Loucy (cell line): Measurements from ENCODE around the gene NALCN.

Source experiments
- H2AFZ ChIP-seq: fragments of 200-600 bp; sonication (generic); 2 replicates; pipeline ENCODE4 v1.6.0; 2016; ENCODE audit warnings: antibody characterized with exemption, mild to moderate bottlenecking, low read length, moderate library complexity
- H3F3A ChIP-seq: fragments of 200-600 bp; 2 replicates; pipeline ENCODE4 v1.6.0; 2016; ENCODE audit warnings: antibody characterized with exemption, low read depth, mild to moderate bottlenecking
- H3K27me3 ChIP-seq: fragments of 200-600 bp; sonication (generic); 2 replicates; pipeline ENCODE4 v1.6.1; 2014; ENCODE audit warnings: low read length, mild to moderate bottlenecking; ENCODE audit not compliant: insufficient read depth, poor library complexity, severe bottlenecking
- H3K36me3 ChIP-seq: fragments of 200-600 bp; sonication (generic); 2 replicates; pipeline ENCODE4 v1.6.1; 2016; ENCODE audit warnings: low read length; ENCODE audit not compliant: insufficient read depth
- H3K4me1 ChIP-seq: fragments of 200-600 bp; sonication (generic); 2 replicates; pipeline ENCODE4 v1.5.1; 2014; ENCODE audit warnings: low read length, mild to moderate bottlenecking; ENCODE audit not compliant: insufficient read depth, poor library complexity, severe bottlenecking
- H3K4me2 ChIP-seq: fragments of 200-600 bp; sonication (generic); 2 replicates; pipeline ENCODE4 v1.6.0; 2014; ENCODE audit warnings: antibody characterized with exemption, low read length, low read depth, mild to moderate bottlenecking; ENCODE audit not compliant: poor library complexity, severe bottlenecking
- H3K4me3 ChIP-seq: fragments of 200-600 bp; sonication (generic); 2 replicates; pipeline ENCODE4 v1.5.1; 2014; ENCODE audit warnings: low read length, mild to moderate bottlenecking, mixed read lengths; ENCODE audit not compliant: poor library complexity, severe bottlenecking
- H3K79me2 ChIP-seq: fragments of 200-600 bp; sonication (generic); 2 replicates; pipeline ENCODE4 v1.6.1; 2014; ENCODE audit warnings: low read length; ENCODE audit not compliant: insufficient read depth
- H3K9ac ChIP-seq: fragments of 200-600 bp; sonication (generic); 2 replicates; pipeline ENCODE4 v1.6.0; 2014; ENCODE audit warnings: mild to moderate bottlenecking, low read depth, low read length, moderate library complexity; ENCODE audit not compliant: poor library complexity, severe bottlenecking
- H3K9me2 ChIP-seq: fragments of 200-600 bp; sonication (generic); replicated peaks from 2 replicates; pipeline ENCODE4 v1.6.1; 2016; ENCODE audit warnings: low read depth, low read length, mixed read lengths
- H3K9me3 ChIP-seq: fragments of 200-600 bp; sonication (generic); 2 replicates; pipeline ENCODE4 v1.6.1; 2014; ENCODE audit warnings: mild to moderate bottlenecking, antibody characterized with exemption, low read length, low read depth; ENCODE audit not compliant: insufficient read depth
- H4K20me1 ChIP-seq: fragments of 200-600 bp; sonication (generic); 2 replicates; pipeline ENCODE4 v1.6.0; 2014; ENCODE audit warnings: antibody characterized with exemption, low read length, mild to moderate bottlenecking; ENCODE audit not compliant: insufficient read depth, poor library complexity, severe bottlenecking
- CTCF ChIP-seq: fragments of 200-600 bp; sonication (generic); conservative IDR thresholded peaks from 2 replicates; pipeline ENCODE4 v1.5.1; 2014; ENCODE audit warnings: mild to moderate bottlenecking, antibody characterized with exemption, low read length
- EZH2phosphoT487 ChIP-seq: fragments of 200-600 bp; IDR thresholded peaks from 2 replicates; pipeline ENCODE4 v1.6.1; 2018; ENCODE audit warnings: antibody characterized with exemption, mild to moderate bottlenecking, moderate library complexity, borderline replicate concordance

The NALCN gene

GRCh38 chr13:101190337-101190736 lies 226.0 kb downstream of the NALCN start:
- Histone ChIP-seq H3F3A (no peaks in the 10 kb centered on the region), H3K36me3 (no peaks in the 10 kb centered on the region), H3K4me1 (no peaks in the 10 kb centered on the region), H3K9ac (no peak overlapping the region), H4K20me1 (no peaks in the 10 kb centered on the region), H3K4me2 (no peak overlapping the region), H3K27me3 (no peaks in the 10 kb centered on the region), H3K9me2 (no peaks in the 10 kb centered on the region), H3K79me2 (no peaks in the 10 kb centered on the region), H2AFZ (no peak overlapping the region), H3K9me3 (no peaks in the 10 kb centered on the region), H3K4me3 (no peak overlapping the region)
- TF ChIP-seq EZH2phosphoT487 (no peak), CTCF (no peak)

- Histone ChIP-seq H2AFZ (no peak overlapping the region), H3K9me3 (no peaks in the 10 kb centered on the region), H3K4me1 (no peaks in the 10 kb centered on the region), H3K36me3 (no peaks in the 10 kb centered on the region), H3K4me3 (no peak overlapping the region), H3K9ac (no peak overlapping the region), H3K79me2 (no peaks in the 10 kb centered on the region), H4K20me1 (no peaks in the 10 kb centered on the region), H3K27me3 (no peaks in the 10 kb centered on the region), H3K4me2 (no peak overlapping the region), H3K9me2 (no peaks in the 10 kb centered on the region), H3F3A (no peaks in the 10 kb centered on the region)
- TF ChIP-seq EZH2phosphoT487 (no peak), CTCF (no peak)
These were observed 230.7 kb downstream of the NALCN start for GRCh38 chr13:101185606-101186005.

GRCh38 chr13:101181076-101181685 lies 235.1 kb downstream of the NALCN start:
- no peak overlapping the region for H3K9ac ChIP-seq
- no peaks in the 10 kb centered on the region for H3F3A ChIP-seq
- H4K20me1 ChIP-seq = no peaks in the 10 kb centered on the region
- H3K9me3 ChIP-seq = no peaks in the 10 kb centered on the region
- H3K79me2 ChIP-seq = no peaks in the 10 kb centered on the region
- H3K9me2 ChIP-seq = no peaks in the 10 kb centered on the region
- H3K4me2 ChIP-seq = no peak overlapping the region
- no peak overlapping the region for H2AFZ ChIP-seq
- H3K27me3 ChIP-seq = no peaks in the 10 kb centered on the region
- no peak overlapping the region for H3K4me3 ChIP-seq
- no peaks in the 10 kb centered on the region for H3K4me1 ChIP-seq
- H3K36me3 ChIP-seq = no peaks in the 10 kb centered on the region
- TF ChIP-seq CTCF (no peak), EZH2phosphoT487 (no peak)
